OCI-LY1 (cell line): ENCODE measurements around the gene SLC5A2.

ENCODE experiments used
- H2AFZ ChIP-seq: fragments of 200-600 bp; sonication (generic), shearing (Covaris generic); 2 replicates; pipeline ENCODE4 v1.6.0; 2014; ENCODE audit warnings: antibody characterized with exemption, mild to moderate bottlenecking, low read length
- H3F3A ChIP-seq: fragments of 200-600 bp; sonication (generic), shearing (Covaris generic); 2 replicates; pipeline ENCODE4 v1.6.0; 2014; ENCODE audit warnings: mild to moderate bottlenecking, antibody characterized with exemption, low read length, moderate library complexity; ENCODE audit not compliant: insufficient read depth
- H3K27ac ChIP-seq: fragments of 200-600 bp; sonication (generic); 2 replicates; pipeline ENCODE4 v1.5.1; 2014; ENCODE audit warnings: low read length, mixed run types, mild to moderate bottlenecking, low read depth; ENCODE audit not compliant: poor library complexity, severe bottlenecking
- H3K27me3 ChIP-seq: fragments of 200-600 bp; sonication (generic); 2 replicates; pipeline ENCODE4 v1.6.0; 2014; ENCODE audit warnings: antibody characterized with exemption, mild to moderate bottlenecking, low read length, moderate library complexity; ENCODE audit not compliant: insufficient read depth
- H3K36me3 ChIP-seq: fragments of 200-600 bp; sonication (generic); 2 replicates; pipeline ENCODE4 v1.6.1; 2014; ENCODE audit warnings: mild to moderate bottlenecking, antibody characterized with exemption, low read length, moderate library complexity, mixed read lengths; ENCODE audit not compliant: insufficient read depth
- H3K4me1 ChIP-seq: fragments of 200-600 bp; sonication (generic); 2 replicates; pipeline ENCODE4 v1.5.1; 2014; ENCODE audit warnings: mild to moderate bottlenecking, low read length, moderate library complexity; ENCODE audit not compliant: insufficient read depth, severe bottlenecking
- H3K4me2 ChIP-seq: fragments of 200-600 bp; sonication (generic), shearing (Covaris generic); 2 replicates; pipeline ENCODE4 v1.6.1; 2014; ENCODE audit warnings: low read length
- H3K4me3 ChIP-seq: fragments of 200-600 bp; sonication (generic); 2 replicates; pipeline ENCODE4 v1.5.1; 2014; ENCODE audit warnings: low read length, low read depth, mild to moderate bottlenecking, mixed read lengths; ENCODE audit not compliant: poor library complexity, severe bottlenecking
- H3K79me2 ChIP-seq: fragments of 200-600 bp; shearing (Covaris generic); 2 replicates; pipeline ENCODE4 v1.6.1; 2016; ENCODE audit warnings: mixed run types, low read length, mixed read lengths; ENCODE audit not compliant: insufficient read depth
- H3K9ac ChIP-seq: fragments of 200-600 bp; sonication (generic), shearing (Covaris generic); 2 replicates; pipeline ENCODE4 v1.6.1; 2014; ENCODE audit warnings: mild to moderate bottlenecking, low read length, mixed read lengths
- H3K9me2 ChIP-seq: fragments of 200-600 bp; sonication (generic), shearing (Covaris generic); 2 replicates; pipeline ENCODE4 v1.6.1; 2014; ENCODE audit warnings: low read depth, mild to moderate bottlenecking, low read length, mixed read lengths
- H3K9me3 ChIP-seq: fragments of 200-600 bp; shearing (Covaris generic); 2 replicates; pipeline ENCODE4 v1.6.1; 2014; ENCODE audit warnings: low read length, mixed read lengths
- H4K20me1 ChIP-seq: fragments of 200-600 bp; sonication (generic), shearing (Covaris generic); 2 replicates; pipeline ENCODE4 v1.6.0; 2016; ENCODE audit warnings: mild to moderate bottlenecking, low read length; ENCODE audit not compliant: insufficient read depth
- EZH2 ChIP-seq: fragments of 200-600 bp; sonication (generic), shearing (Covaris generic); IDR thresholded peaks from 2 replicates; pipeline ENCODE4 v1.8.0; 2017; ENCODE audit warnings: borderline replicate concordance, mixed run types, mild to moderate bottlenecking, antibody characterized with exemption, low read length, moderate library complexity, mixed read lengths
- TF ChIP-seq, protein P1 (sequence below): fragments of 200-600 bp; sonication (generic), shearing (Covaris generic); IDR thresholded peaks from 2 replicates; pipeline ENCODE4 v1.5.1; 2017; ENCODE audit warnings: mild to moderate bottlenecking, antibody characterized with exemption, low read length, moderate library complexity, mixed read lengths

The SLC5A2 gene

DNA sequence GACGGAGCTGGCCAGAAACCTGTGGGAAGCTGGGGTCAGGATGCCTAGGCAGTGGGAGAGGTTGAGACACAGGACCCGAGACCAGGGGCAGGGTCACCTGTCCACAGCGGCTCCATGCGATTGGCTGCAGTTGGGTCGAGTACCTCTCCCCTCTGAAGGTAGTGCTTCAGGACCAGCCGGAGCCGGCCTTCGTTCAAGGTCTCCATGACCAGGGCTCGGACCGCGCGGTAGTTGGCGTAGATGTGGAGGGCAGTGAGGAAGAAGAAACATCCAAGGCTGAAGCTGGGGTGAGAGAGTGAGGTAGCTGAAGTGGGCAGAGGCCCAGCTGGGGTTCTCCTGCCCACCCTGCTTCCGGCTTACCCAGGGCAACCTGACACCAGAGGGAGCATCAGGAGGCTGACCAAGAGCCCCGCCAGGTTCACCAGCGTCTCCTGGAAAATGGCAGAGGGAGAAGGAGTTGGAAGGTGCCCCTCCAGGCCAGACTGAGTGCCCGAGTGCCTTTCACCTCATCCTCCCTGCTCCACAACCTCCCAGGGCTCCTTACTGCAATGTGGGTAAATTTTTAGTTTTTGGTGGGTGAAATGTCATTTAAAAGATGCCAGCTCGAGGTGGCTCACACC is 10.7 kb downstream of the SLC5A2 start:
- Histone ChIP-seq H3K9me3 (no peaks in the 10 kb centered on the region), H3K9me2 (no peaks in the 10 kb centered on the region), H3K9ac (no peak overlapping the region), H3K36me3 (no peaks in the 10 kb centered on the region), H3K27me3 (no peaks in the 10 kb centered on the region), H3K79me2 (no peaks in the 10 kb centered on the region), H3K4me2 (no peak overlapping the region), H3K4me3 (no peak overlapping the region), H2AFZ (no peak overlapping the region), H3K27ac (no peak overlapping the region), H3K4me1 (no peaks in the 10 kb centered on the region), H4K20me1 (no peaks in the 10 kb centered on the region), H3F3A (no peaks in the 10 kb centered on the region)
- TF ChIP-seq EZH2 = no peak
- TF ChIP-seq, protein P1, sequence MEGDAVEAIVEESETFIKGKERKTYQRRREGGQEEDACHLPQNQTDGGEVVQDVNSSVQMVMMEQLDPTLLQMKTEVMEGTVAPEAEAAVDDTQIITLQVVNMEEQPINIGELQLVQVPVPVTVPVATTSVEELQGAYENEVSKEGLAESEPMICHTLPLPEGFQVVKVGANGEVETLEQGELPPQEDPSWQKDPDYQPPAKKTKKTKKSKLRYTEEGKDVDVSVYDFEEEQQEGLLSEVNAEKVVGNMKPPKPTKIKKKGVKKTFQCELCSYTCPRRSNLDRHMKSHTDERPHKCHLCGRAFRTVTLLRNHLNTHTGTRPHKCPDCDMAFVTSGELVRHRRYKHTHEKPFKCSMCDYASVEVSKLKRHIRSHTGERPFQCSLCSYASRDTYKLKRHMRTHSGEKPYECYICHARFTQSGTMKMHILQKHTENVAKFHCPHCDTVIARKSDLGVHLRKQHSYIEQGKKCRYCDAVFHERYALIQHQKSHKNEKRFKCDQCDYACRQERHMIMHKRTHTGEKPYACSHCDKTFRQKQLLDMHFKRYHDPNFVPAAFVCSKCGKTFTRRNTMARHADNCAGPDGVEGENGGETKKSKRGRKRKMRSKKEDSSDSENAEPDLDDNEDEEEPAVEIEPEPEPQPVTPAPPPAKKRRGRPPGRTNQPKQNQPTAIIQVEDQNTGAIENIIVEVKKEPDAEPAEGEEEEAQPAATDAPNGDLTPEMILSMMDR = no peak

DNA sequence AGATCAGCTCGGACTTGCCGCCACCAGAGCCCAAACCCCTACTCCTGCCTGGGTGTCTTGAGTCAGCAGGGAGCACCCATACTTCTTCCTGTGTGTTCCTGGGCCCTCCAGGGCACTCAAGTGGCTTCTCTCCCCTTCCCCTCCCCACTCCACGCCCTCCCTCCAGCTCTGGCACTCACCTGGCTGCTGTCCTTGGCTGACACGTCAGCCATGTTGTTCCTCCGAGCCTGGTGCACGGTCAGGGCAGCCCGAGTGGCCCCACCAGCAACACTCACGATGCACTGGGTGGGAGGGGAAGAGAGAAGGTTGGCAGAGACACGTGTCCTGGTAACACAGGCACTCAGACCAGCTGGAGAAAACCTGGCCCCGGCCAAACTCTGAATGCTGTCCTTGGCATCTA is 13.7 kb downstream of the SLC5A2 start:
- Histone ChIP-seq H3K9ac (no peak overlapping the region), H3K9me3 (no peaks in the 10 kb centered on the region), H3K79me2 (no peaks in the 10 kb centered on the region), H3K4me1 (no peaks in the 10 kb centered on the region), H3K4me2 (no peak overlapping the region), H3K9me2 (no peaks in the 10 kb centered on the region), H2AFZ (no peak overlapping the region), H3K4me3 (no peak overlapping the region), H3K27me3 (no peaks in the 10 kb centered on the region), H4K20me1 (no peaks in the 10 kb centered on the region), H3F3A (no peaks in the 10 kb centered on the region), H3K36me3 (no peaks in the 10 kb centered on the region), H3K27ac (no peak overlapping the region)
- TF ChIP-seq, protein P1 = no peak
- no peak for TF ChIP-seq EZH2

DNA sequence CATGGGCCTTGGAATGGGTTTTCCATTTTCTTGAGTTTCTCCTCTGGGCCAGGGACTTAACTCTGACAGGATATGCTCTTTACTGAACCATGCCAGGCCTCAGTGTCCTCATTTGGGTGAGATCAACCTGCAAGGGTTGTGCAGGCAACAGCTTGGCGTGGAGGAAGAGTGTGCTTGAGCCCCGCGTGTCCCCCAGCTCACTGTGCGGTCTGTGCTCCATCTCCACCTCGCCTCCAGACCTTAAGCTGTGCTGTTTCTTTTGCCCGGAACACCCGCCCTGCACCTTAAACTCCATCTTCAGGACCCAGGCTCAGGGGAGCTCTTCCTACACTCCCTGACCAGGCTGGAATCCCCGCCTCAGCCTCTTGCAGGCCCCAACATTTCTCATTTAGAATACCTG is 15.6 kb downstream of the SLC5A2 start:
- Histone ChIP-seq H3K9me3 (no peaks in the 10 kb centered on the region), H2AFZ (no peak overlapping the region), H3K9ac (no peak overlapping the region), H3F3A (no peaks in the 10 kb centered on the region), H4K20me1 (no peaks in the 10 kb centered on the region), H3K4me1 (no peaks in the 10 kb centered on the region), H3K4me2 (no peak overlapping the region), H3K79me2 (no peaks in the 10 kb centered on the region), H3K4me3 (no peak overlapping the region), H3K27me3 (no peaks in the 10 kb centered on the region), H3K36me3 (no peaks in the 10 kb centered on the region), H3K27ac (no peak overlapping the region), H3K9me2 (no peaks in the 10 kb centered on the region)
- TF ChIP-seq, protein P1 = no peak
- TF ChIP-seq EZH2 = no peak
